GM23338 (cell line): Measurements from ENCODE around the gene CD180. TPM values are rescaled to one million over a fixed set of nuclear protein-coding genes. Genes with fewer than 3 reads are reported as not detected.

Source experiments
- ATAC-seq: fragments of 200-7000 bp; cut with Tn5 transposase; 3 replicates; pipeline ENCODE4 v1.9.1; 2020
- DNase-seq: peaks from one replicate; pipeline ENCODE4 v3.0.0-alpha.2; 2015; ENCODE audit warnings: low spot score
- H2AFZ ChIP-seq: fragments of 200-600 bp; sonication (generic); 2 replicates; pipeline ENCODE4 v1.8.0; 2016; ENCODE audit warnings: antibody characterized with exemption, mild to moderate bottlenecking, moderate library complexity
- H3F3A ChIP-seq: fragments of 200-600 bp; sonication (generic); replicated peaks from 2 replicates; pipeline ENCODE4 v1.8.0; 2017; ENCODE audit warnings: antibody characterized with exemption, mixed run types, low read depth
- H3K27ac ChIP-seq: fragments of 200-600 bp; sonication (generic); 2 replicates; pipeline ENCODE4 v1.6.1; 2016; ENCODE audit warnings: low read depth
- H3K27me3 ChIP-seq: fragments of 200-600 bp; sonication (generic); 2 replicates; pipeline ENCODE4 v1.8.0; 2016; ENCODE audit warnings: mild to moderate bottlenecking, mixed run types, moderate library complexity; ENCODE audit not compliant: insufficient read depth
- H3K36me3 ChIP-seq: fragments of 200-600 bp; sonication (generic); 2 replicates; pipeline ENCODE4 v1.8.0; 2016; ENCODE audit warnings: mild to moderate bottlenecking; ENCODE audit not compliant: insufficient read depth
- H3K4me1 ChIP-seq: fragments of 200-600 bp; sonication (generic); 2 replicates; pipeline ENCODE4 v1.8.0; 2016; ENCODE audit warnings: mild to moderate bottlenecking, moderate library complexity; ENCODE audit not compliant: insufficient read depth
- H3K4me2 ChIP-seq: fragments of 200-600 bp; sonication (generic); 2 replicates; pipeline ENCODE4 v1.7.1; 2017; ENCODE audit warnings: mixed run types
- H3K4me3 ChIP-seq: fragments of 200-600 bp; sonication (generic); 2 replicates; pipeline ENCODE4 v1.6.1; 2016; ENCODE audit warnings: mixed run types
- H3K79me2 ChIP-seq: fragments of 200-600 bp; sonication (generic); replicated peaks from 2 replicates; pipeline ENCODE4 v1.8.0; 2017; ENCODE audit warnings: mild to moderate bottlenecking; ENCODE audit not compliant: insufficient read depth
- H3K9me2 ChIP-seq: fragments of 200-600 bp; sonication (generic); 2 replicates; pipeline ENCODE4 v1.8.0; 2017; ENCODE audit not compliant: insufficient read depth
- H4K20me1 ChIP-seq: fragments of 200-600 bp; sonication (generic); replicated peaks from 2 replicates; pipeline ENCODE4 v1.8.0; 2017; ENCODE audit warnings: mild to moderate bottlenecking; ENCODE audit not compliant: insufficient read depth
- H3K27ac Mint-ChIP-seq: 2 replicates; pipeline ENCODE4 v1.8.0; 2020; ENCODE audit warnings: inconsistent platforms, mild to moderate bottlenecking, moderate library complexity, mixed read lengths
- H3K27me3 Mint-ChIP-seq: 3 replicates; pipeline ENCODE4 v1.8.0; 2022; ENCODE audit warnings: low read depth, mild to moderate bottlenecking, moderate library complexity, mixed read lengths, inconsistent platforms; ENCODE audit not compliant: insufficient read depth, poor library complexity
- H3K36me3 Mint-ChIP-seq: 3 replicates; pipeline ENCODE4 v1.8.0; 2021; ENCODE audit warnings: low read depth, mild to moderate bottlenecking, inconsistent platforms, moderate library complexity, mixed read lengths
- H3K4me1 Mint-ChIP-seq: 3 replicates; pipeline ENCODE4 v1.8.0; 2020; ENCODE audit warnings: mild to moderate bottlenecking, inconsistent platforms, mixed read lengths
- H3K4me3 Mint-ChIP-seq: 3 replicates; pipeline ENCODE4 v1.8.0; 2021; ENCODE audit warnings: moderate library complexity, mild to moderate bottlenecking, inconsistent platforms, mixed read lengths
- H3K9me3 Mint-ChIP-seq: 3 replicates; pipeline ENCODE4 v1.8.0; 2020; ENCODE audit warnings: moderate library complexity, mild to moderate bottlenecking, inconsistent platforms, mixed read lengths
- CREB1 ChIP-seq: fragments of 250-450 bp; sonication (Bioruptor Pico); IDR thresholded peaks from 2 replicates; pipeline ENCODE4 v1.5.0; 2020; ENCODE audit warnings: low read depth, mild to moderate bottlenecking, moderate library complexity
- EZH2 ChIP-seq: fragments of 200-600 bp; sonication (generic); IDR thresholded peaks from one replicate; pipeline ENCODE4 v1.8.0; 2017; ENCODE audit warnings: antibody characterized with exemption, mild to moderate bottlenecking, low read depth; ENCODE audit not compliant: unreplicated experiment
- EZH2phosphoT487 ChIP-seq: fragments of 200-600 bp; sonication (generic); IDR thresholded peaks from one replicate; pipeline ENCODE4 v1.8.1; 2018; ENCODE audit warnings: antibody characterized with exemption; ENCODE audit not compliant: unreplicated experiment
- JUNB ChIP-seq: IDR thresholded peaks from one replicate; pipeline ENCODE4 v1.6.1; 2016; ENCODE audit warnings: antibody characterized with exemption; ENCODE audit not compliant: unreplicated experiment
- NANOG ChIP-seq: IDR thresholded peaks from 2 replicates; pipeline ENCODE4 v1.6.1; 2016; ENCODE audit warnings: antibody characterized with exemption, borderline replicate concordance
- POLR2AphosphoS5 ChIP-seq: IDR thresholded peaks from 2 replicates; pipeline ENCODE4 v1.6.1; 2016; ENCODE audit warnings: antibody characterized with exemption, low read depth
- STAT1 ChIP-seq: IDR thresholded peaks from one replicate; pipeline ENCODE4 v1.6.1; 2016; ENCODE audit warnings: antibody characterized with exemption; ENCODE audit not compliant: unreplicated experiment
- ZNF114 ChIP-seq: fragments of 250-450 bp; sonication (Bioruptor Pico); IDR thresholded peaks from 2 replicates; pipeline ENCODE4 v1.5.0; 2020; ENCODE audit warnings: mild to moderate bottlenecking, moderate library complexity
- ZNF331 ChIP-seq: fragments of 250-450 bp; sonication (Bioruptor Pico); IDR thresholded peaks from 2 replicates; pipeline ENCODE4 v1.5.0; 2020; ENCODE audit warnings: low read depth, mild to moderate bottlenecking, moderate library complexity
- polyA plus RNA-seq: library from polyadenylated mRNA; unstranded; fragments of >200 nt; fragmentation: Nextera tagmentation; extraction: Ambion mirVana; gene quantifications from 2 replicates; pipeline ENCODE4 v1.2.1, GENCODE V29; 2016
- total RNA-seq: library from RNA; depleted of rRNA; stranded (reverse); fragments of >200 nt; shearing (Covaris generic); gene quantifications from 2 replicates; pipeline ENCODE4 v1.2.3, GENCODE V29; 2014
- TF ChIP-seq, protein P1 (sequence below): fragments of 250-450 bp; sonication (Bioruptor Pico); IDR thresholded peaks from 2 replicates; pipeline ENCODE4 v1.5.0; 2020; ENCODE audit warnings: mild to moderate bottlenecking, moderate library complexity
- TF ChIP-seq, protein P2 (sequence below): IDR thresholded peaks from one replicate; pipeline ENCODE4 v1.6.1; 2018; ENCODE audit warnings: antibody characterized with exemption; ENCODE audit not compliant: unreplicated experiment
- TF ChIP-seq, protein P3 (sequence below), 2 experiments: fragments of 200-600 bp in 1 of 2; sonication (generic) in 1 of 2; conservative IDR thresholded peaks; 2 replicates each; pipeline versions ENCODE4 v1.5.1 to v1.6.1; 2016 to 2017; ENCODE audit warnings: antibody characterized with exemption in 2 of 2, low read depth in 2 of 2, mild to moderate bottlenecking in 2 of 2, moderate library complexity in 1 of 2
- TF ChIP-seq, protein P4 (sequence below): IDR thresholded peaks from 2 replicates; pipeline ENCODE4 v1.6.1; 2016; ENCODE audit warnings: antibody characterized with exemption

The CD180 gene
- total and polyA plus RNA-seq, 2 experiments from 2014 or later, result not detected

DNA sequence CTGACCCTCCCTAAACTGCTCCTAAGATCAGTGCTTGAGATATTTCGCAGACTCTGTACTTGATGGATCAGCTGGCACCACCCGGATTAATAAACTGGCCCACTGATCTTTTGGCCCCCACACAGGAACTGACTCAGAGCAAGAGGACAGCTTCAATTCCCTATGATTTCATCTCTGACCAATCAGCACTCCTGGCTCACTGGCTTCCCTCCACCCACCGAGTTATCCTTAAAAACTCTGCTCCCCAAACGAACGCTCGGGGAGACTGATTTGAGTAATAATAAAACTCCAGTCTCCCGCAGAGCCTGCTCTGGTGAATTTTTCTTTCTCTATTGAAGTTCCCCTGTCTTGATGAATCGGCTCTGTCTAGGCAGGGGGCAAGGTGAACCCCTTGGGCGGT, 36.5 kb upstream of the CD180 start:
- Histone ChIP-seq H3K4me3 (no peak overlapping the region), H3K79me2 (no peaks in the 10 kb centered on the region), H3K27me3 (no peaks in the 10 kb centered on the region), H3K4me1 (peaks cover 5% of the 10 kb centered on the region; the same call in 1 of the 2 replicates), H4K20me1 (no peaks in the 10 kb centered on the region), H3K4me2 (peak overlapping the region; percentile 33), H2AFZ (no peak overlapping the region), H3K36me3 (no peaks in the 10 kb centered on the region), H3K27ac (no peak overlapping the region), H3K9me2 (no peaks in the 10 kb centered on the region), H3F3A (no peaks in the 10 kb centered on the region)
- ATAC-seq (peak; percentile 83), DNase-seq (peak; percentile 57)
- no peak overlapping the region for H3K27ac Mint-ChIP-seq
- peaks cover 6% of the 10 kb centered on the region for H3K27me3 Mint-ChIP-seq
- peaks cover 9% of the 10 kb centered on the region; the same call in 2 of the 3 replicates for H3K4me1 Mint-ChIP-seq
- TF ChIP-seq CREB1 (CRISPR knock-in tag) (no peak), NANOG (no peak), POLR2AphosphoS5 (no peak), ZNF331 (CRISPR knock-in tag) (no peak), STAT1 (no peak), EZH2phosphoT487 (no peak), EZH2 (no peak), JUNB (no peak), ZNF114 (no peak)
- TF ChIP-seq, protein P1, sequence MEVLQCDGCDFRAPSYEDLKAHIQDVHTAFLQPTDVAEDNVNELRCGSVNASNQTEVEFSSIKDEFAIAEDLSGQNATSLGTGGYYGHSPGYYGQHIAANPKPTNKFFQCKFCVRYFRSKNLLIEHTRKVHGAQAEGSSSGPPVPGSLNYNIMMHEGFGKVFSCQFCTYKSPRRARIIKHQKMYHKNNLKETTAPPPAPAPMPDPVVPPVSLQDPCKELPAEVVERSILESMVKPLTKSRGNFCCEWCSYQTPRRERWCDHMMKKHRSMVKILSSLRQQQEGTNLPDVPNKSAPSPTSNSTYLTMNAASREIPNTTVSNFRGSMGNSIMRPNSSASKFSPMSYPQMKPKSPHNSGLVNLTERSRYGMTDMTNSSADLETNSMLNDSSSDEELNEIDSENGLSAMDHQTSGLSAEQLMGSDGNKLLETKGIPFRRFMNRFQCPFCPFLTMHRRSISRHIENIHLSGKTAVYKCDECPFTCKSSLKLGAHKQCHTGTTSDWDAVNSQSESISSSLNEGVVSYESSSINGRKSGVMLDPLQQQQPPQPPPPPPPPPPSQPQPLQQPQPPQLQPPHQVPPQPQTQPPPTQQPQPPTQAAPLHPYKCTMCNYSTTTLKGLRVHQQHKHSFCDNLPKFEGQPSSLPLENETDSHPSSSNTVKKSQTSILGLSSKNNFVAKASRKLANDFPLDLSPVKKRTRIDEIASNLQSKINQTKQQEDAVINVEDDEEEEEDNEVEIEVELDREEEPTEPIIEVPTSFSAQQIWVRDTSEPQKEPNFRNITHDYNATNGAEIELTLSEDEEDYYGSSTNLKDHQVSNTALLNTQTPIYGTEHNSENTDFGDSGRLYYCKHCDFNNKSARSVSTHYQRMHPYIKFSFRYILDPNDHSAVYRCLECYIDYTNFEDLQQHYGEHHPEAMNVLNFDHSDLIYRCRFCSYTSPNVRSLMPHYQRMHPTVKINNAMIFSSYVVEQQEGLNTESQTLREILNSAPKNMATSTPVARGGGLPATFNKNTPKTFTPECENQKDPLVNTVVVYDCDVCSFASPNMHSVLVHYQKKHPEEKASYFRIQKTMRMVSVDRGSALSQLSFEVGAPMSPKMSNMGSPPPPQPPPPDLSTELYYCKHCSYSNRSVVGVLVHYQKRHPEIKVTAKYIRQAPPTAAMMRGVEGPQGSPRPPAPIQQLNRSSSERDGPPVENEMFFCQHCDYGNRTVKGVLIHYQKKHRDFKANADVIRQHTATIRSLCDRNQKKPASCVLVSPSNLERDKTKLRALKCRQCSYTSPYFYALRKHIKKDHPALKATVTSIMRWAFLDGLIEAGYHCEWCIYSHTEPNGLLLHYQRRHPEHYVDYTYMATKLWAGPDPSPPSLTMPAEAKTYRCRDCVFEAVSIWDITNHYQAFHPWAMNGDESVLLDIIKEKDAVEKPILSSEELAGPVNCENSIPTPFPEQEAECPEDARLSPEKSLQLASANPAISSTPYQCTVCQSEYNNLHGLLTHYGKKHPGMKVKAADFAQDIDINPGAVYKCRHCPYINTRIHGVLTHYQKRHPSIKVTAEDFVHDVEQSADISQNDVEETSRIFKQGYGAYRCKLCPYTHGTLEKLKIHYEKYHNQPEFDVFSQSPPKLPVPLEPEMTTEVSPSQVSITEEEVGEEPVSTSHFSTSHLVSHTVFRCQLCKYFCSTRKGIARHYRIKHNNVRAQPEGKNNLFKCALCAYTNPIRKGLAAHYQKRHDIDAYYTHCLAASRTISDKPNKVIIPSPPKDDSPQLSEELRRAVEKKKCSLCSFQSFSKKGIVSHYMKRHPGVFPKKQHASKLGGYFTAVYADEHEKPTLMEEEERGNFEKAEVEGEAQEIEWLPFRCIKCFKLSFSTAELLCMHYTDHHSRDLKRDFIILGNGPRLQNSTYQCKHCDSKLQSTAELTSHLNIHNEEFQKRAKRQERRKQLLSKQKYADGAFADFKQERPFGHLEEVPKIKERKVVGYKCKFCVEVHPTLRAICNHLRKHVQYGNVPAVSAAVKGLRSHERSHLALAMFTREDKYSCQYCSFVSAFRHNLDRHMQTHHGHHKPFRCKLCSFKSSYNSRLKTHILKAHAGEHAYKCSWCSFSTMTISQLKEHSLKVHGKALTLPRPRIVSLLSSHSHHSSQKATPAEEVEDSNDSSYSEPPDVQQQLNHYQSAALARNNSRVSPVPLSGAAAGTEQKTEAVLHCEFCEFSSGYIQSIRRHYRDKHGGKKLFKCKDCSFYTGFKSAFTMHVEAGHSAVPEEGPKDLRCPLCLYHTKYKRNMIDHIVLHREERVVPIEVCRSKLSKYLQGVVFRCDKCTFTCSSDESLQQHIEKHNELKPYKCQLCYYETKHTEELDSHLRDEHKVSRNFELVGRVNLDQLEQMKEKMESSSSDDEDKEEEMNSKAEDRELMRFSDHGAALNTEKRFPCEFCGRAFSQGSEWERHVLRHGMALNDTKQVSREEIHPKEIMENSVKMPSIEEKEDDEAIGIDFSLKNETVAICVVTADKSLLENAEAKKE (CRISPR knock-in tag), result no peak
- TF ChIP-seq, protein P2, sequence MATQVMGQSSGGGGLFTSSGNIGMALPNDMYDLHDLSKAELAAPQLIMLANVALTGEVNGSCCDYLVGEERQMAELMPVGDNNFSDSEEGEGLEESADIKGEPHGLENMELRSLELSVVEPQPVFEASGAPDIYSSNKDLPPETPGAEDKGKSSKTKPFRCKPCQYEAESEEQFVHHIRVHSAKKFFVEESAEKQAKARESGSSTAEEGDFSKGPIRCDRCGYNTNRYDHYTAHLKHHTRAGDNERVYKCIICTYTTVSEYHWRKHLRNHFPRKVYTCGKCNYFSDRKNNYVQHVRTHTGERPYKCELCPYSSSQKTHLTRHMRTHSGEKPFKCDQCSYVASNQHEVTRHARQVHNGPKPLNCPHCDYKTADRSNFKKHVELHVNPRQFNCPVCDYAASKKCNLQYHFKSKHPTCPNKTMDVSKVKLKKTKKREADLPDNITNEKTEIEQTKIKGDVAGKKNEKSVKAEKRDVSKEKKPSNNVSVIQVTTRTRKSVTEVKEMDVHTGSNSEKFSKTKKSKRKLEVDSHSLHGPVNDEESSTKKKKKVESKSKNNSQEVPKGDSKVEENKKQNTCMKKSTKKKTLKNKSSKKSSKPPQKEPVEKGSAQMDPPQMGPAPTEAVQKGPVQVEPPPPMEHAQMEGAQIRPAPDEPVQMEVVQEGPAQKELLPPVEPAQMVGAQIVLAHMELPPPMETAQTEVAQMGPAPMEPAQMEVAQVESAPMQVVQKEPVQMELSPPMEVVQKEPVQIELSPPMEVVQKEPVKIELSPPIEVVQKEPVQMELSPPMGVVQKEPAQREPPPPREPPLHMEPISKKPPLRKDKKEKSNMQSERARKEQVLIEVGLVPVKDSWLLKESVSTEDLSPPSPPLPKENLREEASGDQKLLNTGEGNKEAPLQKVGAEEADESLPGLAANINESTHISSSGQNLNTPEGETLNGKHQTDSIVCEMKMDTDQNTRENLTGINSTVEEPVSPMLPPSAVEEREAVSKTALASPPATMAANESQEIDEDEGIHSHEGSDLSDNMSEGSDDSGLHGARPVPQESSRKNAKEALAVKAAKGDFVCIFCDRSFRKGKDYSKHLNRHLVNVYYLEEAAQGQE, result no peak
- TF ChIP-seq, protein P3, sequence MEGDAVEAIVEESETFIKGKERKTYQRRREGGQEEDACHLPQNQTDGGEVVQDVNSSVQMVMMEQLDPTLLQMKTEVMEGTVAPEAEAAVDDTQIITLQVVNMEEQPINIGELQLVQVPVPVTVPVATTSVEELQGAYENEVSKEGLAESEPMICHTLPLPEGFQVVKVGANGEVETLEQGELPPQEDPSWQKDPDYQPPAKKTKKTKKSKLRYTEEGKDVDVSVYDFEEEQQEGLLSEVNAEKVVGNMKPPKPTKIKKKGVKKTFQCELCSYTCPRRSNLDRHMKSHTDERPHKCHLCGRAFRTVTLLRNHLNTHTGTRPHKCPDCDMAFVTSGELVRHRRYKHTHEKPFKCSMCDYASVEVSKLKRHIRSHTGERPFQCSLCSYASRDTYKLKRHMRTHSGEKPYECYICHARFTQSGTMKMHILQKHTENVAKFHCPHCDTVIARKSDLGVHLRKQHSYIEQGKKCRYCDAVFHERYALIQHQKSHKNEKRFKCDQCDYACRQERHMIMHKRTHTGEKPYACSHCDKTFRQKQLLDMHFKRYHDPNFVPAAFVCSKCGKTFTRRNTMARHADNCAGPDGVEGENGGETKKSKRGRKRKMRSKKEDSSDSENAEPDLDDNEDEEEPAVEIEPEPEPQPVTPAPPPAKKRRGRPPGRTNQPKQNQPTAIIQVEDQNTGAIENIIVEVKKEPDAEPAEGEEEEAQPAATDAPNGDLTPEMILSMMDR (conservative IDR thresholded peaks at IDR 0.05; ENCODE audit: low read depth in 2 of 2), result no peak
- TF ChIP-seq, protein P4, sequence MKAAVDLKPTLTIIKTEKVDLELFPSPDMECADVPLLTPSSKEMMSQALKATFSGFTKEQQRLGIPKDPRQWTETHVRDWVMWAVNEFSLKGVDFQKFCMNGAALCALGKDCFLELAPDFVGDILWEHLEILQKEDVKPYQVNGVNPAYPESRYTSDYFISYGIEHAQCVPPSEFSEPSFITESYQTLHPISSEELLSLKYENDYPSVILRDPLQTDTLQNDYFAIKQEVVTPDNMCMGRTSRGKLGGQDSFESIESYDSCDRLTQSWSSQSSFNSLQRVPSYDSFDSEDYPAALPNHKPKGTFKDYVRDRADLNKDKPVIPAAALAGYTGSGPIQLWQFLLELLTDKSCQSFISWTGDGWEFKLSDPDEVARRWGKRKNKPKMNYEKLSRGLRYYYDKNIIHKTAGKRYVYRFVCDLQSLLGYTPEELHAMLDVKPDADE, result no peak
- H3K4me3 Mint-ChIP-seq, result no peak overlapping the region
- H3K36me3 Mint-ChIP-seq, result peaks cover 17% of the 10 kb centered on the region
- H3K9me3 Mint-ChIP-seq, result peaks cover 25% of the 10 kb centered on the region
